ENCODE data around the gene NCOA3. TPM values are rescaled to one million over a fixed set of nuclear protein-coding genes. Genes with fewer than 3 reads are reported as not detected.

Gene NCOA3
- polyA plus RNA-seq, 3 donors = 5.3 to 8.2 (median 8.2) TPM

DNA sequence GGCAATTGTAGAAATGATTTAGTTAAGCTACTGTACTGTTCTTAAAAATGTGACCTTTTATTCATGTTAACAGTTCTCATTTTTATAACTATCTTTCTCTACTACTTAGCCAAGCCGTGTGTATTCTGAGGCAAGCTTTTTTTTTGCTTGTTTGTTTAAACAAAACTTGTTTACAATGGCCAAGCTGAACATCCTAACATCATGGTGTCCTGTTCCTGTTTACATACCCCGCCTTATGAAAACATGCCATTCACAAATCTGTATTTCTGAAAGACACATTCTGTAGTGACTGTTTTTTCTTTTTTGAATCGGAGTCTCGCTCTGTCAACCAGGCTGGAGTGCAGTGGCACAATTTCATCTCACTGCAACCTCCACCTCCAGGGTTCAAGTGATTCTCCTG, 140.9 kb downstream of the NCOA3 start:
- 93 to 94% (median 93%) methylated on average over 4 of the region's 4 CpGs for WGBS, 3 donors
- H3K27ac ChIP-seq (ENCODE audit: low read depth, low read length) = no peak overlapping the region

DNA sequence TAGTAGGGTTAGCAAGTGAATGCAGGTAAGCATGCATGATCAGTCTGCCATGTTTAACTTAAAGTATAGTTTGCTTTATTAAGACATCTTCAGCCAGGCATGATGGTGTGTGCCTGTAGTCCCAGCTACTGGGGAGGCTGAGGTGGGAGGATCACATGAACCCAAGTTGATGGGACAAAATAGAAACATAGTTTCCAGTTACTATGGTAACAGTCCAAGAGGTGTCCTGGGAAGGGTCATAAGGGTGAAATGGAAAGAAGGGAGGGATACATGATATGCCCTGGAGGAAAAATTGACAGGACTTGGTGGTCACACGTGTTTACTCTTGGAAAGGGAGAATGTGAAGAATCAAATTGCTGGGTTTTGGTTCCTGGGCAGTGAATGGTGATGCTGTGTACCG, 143.9 kb downstream of the NCOA3 start:
- H3K27ac ChIP-seq (ENCODE audit: low read depth, low read length) = no peak overlapping the region
- 75 to 96% (median 87%) methylated on average over 2 of the region's 2 CpGs for WGBS, 3 donors

DNA sequence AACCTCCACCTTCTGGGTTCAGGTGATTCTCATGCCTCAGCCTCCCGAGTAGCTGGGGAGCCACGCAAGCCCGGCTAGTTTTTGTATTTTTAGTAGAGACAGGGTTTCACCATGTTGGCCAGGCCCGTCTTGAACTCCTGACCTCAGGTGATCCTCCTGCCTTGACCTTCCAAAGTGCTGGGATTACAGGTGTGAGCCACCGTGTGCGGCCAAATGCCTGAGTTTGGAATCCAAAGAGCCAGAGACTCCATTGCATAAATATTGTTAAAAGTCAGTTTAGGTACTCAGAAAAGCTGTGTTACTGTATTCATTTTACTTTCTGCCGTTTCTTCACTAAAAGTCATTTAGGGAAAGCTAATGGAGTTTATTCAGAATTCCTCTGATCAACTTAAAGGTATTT, 146.3 kb downstream of the NCOA3 start:
- WGBS, 3 donors = 92 to 95% (median 92%) methylated on average over 7 of the region's 7 CpGs
- H3K27ac ChIP-seq (ENCODE audit: low read depth, low read length) = no peak overlapping the region

DNA sequence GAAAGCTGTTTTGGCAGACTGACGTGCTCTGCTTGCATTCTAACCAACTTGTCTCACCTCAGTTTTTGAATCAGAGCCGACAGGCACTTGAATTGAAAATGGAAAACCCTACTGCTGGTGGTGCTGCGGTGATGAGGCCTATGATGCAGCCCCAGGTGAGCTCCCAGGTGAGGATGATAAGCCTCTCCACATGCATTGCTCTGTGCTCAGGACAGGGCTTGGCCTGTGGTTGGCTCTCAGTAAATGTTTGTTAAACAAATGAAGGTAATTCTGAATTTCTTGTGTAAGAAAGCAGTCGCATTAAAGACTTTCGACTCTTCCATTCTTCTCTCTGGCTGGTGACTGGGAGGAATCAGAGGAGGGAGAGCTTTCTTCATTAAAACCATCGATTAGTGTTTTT, 147.3 kb downstream of the NCOA3 start:
- no peak overlapping the region for H3K27ac ChIP-seq (ENCODE audit: low read depth, low read length)
- WGBS, 3 donors = 85 to 95% (median 94%) methylated on average over 6 of the region's 6 CpGs

DNA sequence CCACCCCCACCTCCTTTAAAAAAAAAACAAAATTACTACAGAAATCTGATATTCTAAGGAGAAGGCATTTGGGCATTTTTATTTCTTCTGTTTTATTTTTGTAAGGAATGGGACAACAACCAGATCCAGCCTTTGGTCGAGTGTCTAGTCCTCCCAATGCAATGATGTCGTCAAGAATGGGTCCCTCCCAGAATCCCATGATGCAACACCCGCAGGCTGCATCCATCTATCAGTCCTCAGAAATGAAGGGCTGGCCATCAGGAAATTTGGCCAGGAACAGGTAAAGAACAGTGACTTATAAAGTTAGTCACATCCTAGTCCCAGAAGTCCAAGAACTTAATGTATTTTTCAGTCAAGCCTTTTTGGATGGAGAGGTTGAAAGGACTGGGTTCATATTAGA, 150.6 kb downstream of the NCOA3 start:
- no peak overlapping the region for H3K27ac ChIP-seq (ENCODE audit: low read depth, low read length)
- WGBS, 3 donors = 73 to 85% (median 83%) methylated on average over 3 of the region's 3 CpGs

DNA sequence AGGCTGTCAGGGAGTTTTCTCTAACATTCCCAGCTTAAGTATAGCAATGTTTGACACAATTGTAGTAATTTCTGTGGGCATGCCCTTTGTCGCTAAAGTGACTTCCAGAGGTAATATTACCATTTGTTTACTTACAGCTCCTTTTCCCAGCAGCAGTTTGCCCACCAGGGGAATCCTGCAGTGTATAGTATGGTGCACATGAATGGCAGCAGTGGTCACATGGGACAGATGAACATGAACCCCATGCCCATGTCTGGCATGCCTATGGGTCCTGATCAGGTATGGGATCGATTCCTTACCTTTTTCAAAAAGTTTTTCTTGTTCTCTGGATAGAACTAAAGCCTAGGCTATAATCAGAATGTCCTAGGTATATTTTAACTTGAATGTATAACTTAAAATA, 151.1 kb downstream of the NCOA3 start:
- 93 to 97% (median 96%) methylated on average over 2 of the region's 2 CpGs for WGBS, 3 donors
- no peak overlapping the region for H3K27ac ChIP-seq (ENCODE audit: low read depth, low read length)

DNA sequence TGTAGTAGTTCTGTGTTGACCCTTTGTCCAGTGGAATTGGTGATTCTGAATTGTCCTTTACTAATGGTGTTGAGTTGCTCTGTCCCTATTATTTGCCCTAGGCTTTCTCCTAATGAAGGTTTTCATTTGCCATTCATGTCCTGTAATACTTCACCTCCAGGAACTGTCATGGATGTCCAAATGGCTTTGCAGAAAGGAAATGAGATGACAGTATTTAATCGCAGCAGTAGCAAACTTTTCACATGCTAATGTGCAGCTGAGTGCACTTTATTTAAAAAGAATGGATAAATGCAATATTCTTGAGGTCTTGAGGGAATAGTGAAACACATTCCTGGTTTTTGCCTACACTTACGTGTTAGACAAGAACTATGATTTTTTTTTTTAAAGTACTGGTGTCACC, 152.2 kb downstream of the NCOA3 start:
- WGBS, 3 donors = 60 to 76% (median 63%) methylated on average over 2 of the region's 2 CpGs

DNA sequence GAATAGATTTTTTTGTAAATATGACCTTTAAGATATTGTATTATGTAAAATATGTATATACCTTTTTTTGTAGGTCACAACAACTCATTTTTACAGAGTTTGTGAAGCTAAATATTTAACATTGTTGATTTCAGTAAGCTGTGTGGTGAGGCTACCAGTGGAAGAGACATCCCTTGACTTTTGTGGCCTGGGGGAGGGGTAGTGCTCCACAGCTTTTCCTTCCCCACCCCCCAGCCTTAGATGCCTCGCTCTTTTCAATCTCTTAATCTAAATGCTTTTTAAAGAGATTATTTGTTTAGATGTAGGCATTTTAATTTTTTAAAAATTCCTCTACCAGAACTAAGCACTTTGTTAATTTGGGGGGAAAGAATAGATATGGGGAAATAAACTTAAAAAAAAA, 152.7 kb downstream of the NCOA3 start:
- 92 to 96% (median 94%) methylated on average over 1 of the region's 1 CpG for WGBS, 3 donors
- H3K27ac ChIP-seq (ENCODE audit: low read depth, low read length) = no peak overlapping the region

More for the DNA sequence above, 152.2 kb downstream of the NCOA3 start:
- H3K27ac ChIP-seq (ENCODE audit: low read depth, low read length) = no peak overlapping the region

DNA sequence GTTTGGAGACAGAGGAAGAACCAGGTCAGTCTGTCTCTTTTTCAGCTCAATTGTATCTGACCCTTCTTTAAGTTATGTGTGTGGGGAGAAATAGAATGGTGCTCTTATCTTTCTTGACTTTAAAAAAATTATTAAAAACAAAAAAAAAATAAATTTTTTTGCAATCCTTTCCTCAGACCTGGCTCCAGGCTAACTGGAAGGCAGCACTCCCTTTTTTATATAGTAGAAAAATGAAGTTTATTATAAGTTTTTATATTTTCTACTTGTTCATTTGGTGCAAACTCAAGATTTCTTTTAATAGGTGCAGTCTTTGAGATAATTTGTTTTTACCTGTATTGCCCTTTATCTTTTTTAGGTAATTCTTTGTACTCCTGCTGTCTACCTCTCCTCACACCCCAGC, 153.9 kb downstream of the NCOA3 start:
- no peak overlapping the region for H3K27ac ChIP-seq (ENCODE audit: low read depth, low read length)

DNA sequence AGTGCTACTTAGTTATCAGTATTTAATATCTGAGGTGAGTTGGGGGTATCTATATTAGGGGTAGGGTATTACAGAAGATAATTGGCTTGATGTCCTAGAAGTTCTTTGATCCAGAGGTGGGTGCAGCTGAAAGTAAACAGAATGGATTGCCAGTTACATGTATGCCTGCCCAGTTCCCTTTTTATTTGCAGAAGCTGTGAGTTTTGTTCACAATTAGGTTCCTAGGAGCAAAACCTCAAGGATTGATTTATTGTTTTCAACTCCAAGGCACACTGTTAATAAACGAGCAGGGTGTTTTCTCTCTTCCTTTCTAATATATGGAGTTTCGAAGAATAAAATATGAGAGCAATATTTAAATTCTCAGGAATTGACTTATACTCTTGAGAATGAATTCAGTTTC, 154.6 kb downstream of the NCOA3 start:
- H3K27ac ChIP-seq (ENCODE audit: low read depth, low read length) = no peak overlapping the region
- WGBS, 3 donors = 50 to 82% (median 55%) methylated on average over 2 of the region's 2 CpGs

DNA sequence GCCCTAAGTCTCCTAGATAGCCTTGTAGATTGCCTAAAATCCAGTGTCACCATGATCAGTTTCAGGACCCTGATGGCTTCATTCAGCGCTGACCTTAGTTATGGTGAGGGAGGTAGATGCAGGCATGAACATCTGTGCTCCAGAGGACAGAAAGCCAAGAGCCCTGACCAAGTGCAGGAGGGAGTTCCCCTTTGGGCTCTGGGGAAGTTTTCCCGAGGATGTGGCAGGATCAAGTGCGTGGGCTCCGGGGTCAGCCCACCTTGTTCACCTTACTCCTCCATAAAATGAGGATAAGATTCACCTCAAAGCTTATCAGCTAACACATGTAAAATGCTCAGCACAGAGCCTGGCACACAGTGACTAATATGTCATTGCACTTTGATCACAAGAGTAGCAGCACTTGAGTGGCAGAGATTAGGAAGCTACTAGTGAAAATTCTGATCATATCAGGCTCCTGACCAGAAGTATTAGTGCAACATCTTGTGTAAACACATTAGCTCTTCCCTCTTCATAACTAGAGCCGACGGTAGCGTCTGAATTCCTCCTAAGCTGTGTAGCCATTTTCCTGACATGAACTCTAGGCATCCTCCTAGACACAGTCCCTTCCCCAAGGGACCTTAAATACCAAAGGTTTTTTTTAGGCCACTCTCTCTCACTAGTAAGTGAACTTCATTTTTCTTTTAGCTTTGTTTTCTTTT, 158.4 kb downstream of the NCOA3 start:
- WGBS, 3 donors = 64 to 68% (median 67%) methylated on average over 7 of the region's 7 CpGs
- no peak overlapping the region for H3K27ac ChIP-seq (ENCODE audit: low read depth, low read length)

DNA sequence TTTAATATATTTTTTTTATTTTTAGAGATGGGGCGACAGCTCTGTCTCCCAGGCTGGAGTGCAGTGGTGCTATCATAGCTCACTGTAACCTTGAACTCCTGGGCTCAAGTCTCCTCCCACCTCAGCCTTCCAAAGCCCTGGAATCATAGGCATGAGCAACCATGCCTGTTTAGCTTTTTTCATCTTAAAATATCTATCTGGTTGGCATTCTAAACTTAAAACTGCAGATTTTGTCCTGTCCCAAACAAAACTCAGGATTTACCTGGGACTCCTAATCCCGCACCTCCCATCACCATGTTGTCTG, 158.9 kb downstream of the NCOA3 start:
- H3K27ac ChIP-seq (ENCODE audit: low read depth, low read length) = no peak overlapping the region
- 79 to 91% (median 86%) methylated on average over 2 of the region's 2 CpGs for WGBS, 3 donors

DNA sequence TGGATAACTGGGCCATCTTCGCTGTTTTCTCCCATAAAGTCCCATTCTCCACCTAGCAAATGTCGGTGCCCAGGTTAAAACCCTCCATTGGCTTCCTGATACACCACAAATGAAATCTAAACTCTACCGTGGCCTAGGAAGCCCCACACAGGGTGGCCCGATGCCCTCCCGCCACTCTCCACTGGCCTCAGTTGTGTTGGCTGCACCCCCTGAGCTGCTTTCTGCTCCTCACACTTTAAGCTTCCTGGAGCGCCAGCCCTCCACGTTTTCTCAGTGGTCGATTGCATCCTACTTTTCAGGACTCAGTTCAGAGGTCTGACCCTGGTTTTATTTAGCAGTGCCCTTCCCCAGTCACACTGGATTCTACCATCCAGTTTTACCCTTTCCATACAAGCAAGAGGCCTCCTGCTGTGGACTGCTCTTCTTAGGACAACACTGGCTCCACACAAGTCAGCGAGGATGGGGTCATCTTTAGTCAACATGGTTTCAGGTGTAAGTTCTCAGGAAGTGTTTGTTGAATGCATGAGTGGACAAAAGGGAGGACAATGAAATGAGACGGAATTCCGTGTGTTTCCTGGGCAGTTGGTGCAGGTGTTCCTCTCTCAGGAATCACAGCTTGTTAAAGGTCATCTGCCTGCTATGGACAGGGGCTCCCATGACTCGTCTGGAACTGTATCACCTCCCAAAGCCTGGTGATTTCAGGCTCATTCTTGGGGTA, 159.5 kb downstream of the NCOA3 start:
- 79 to 86% (median 85%) methylated on average over 12 of the region's 12 CpGs for WGBS, 3 donors
- H3K27ac ChIP-seq (ENCODE audit: low read depth, low read length) = no peak overlapping the region

DNA sequence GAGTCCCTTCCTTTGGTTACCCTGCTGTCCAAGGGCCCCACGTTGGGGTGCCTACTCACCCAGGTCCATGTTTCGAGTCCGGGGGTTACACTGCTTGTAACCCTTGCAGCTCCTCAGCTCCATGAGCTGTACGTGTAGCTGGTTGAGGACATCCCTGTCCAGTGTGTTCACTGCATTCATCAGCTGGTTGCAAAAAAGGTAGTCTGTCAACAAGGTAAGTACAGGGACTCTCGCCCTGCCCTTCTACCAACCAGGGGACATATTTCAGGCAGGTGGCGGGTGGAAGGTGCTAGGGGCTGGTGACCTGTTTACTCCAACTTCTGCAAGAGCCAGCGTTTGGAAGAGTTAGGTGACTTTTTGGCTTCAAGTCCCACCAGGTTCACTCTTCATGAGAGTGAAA, 160.0 kb downstream of the NCOA3 start:
- 87 to 93% (median 87%) methylated on average over 7 of the region's 7 CpGs for WGBS, 3 donors
- H3K27ac ChIP-seq (ENCODE audit: low read depth, low read length) = no peak overlapping the region

DNA sequence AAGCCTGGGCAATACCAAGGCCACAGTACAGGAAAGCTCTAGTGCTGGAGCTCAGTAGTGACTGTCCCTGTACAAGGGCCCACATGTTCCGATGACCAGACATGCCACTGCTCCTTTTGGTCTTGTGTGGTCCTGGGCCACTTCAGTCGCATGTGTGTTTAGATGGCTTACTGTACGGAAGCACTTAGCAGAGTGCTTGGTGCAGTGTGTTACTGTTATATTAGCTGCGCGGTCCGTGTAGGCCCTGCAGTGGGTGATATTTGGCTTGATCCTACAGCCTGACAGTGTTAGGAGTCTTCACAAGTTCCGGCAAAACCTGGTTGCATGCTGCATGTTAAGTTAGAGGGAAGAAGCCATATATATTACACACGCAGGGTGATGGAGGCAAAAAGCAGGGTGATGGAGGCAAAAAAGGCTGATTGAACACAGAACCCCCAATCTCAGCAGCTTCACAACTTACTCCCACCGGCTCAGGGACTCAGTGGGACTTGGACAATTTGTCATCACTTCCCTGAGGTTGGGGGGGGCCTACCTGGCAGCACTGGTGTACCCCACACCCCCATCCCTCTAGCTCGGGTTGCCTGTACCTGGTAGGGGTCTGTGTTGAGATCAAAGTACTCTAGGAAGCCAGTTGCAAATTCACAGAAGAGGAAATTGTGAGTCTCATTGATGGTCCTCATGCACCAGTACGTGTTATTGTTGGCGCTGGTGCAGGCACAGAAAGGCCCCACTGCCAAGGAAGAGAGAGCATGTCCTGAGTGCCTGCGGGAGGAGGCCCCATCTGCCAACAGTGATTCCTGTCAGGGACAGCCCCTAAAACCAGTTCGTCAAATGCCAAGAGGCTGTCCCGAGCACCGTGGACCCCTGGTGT, 161.0 kb downstream of the NCOA3 start:
- 89 to 93% (median 89%) methylated on average over 15 to 16 of the region's 16 CpGs for WGBS, 3 donors

DNA sequence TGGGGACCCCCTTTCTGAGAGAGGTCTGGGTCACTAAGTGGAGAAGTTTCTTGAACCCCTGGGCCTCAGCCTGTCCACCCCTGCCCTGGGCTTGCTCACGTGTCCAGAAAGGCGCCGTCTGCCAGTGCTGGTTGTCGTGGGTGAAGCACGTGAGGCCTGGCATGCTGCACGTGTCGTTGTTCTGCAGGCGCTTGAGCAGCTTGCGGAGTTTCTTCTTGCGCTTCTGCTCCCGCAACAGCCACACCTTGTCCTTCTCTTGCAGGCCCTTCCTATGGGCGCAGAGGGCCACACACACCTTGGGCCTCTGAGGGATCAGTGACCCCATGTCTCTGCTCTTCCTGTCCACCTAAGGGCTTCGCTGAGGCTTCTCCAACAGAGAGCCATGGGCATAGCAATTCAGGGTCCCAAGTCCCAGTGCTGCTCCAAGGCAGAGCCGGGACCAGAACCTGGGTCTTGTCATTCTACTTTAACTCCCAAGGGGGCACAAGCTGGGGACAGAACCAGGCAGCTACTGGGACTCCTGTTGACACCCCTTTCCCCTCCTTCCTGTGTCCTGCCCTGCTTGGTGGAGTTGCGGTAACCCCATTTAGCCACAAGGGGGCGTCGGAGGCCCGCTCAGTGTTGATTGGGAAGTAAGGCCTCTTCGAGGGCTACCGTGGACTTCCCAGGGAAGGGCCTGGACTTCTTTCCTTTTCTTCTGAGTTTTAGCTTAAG, 161.8 kb downstream of the NCOA3 start:
- 52 to 59% (median 58%) methylated on average over 20 of the region's 20 CpGs for WGBS, 3 donors
- no peak overlapping the region for H3K27ac ChIP-seq (ENCODE audit: low read depth, low read length)

More for the DNA sequence above, 161.0 kb downstream of the NCOA3 start:
- no peak overlapping the region for H3K27ac ChIP-seq (ENCODE audit: low read depth, low read length)

DNA sequence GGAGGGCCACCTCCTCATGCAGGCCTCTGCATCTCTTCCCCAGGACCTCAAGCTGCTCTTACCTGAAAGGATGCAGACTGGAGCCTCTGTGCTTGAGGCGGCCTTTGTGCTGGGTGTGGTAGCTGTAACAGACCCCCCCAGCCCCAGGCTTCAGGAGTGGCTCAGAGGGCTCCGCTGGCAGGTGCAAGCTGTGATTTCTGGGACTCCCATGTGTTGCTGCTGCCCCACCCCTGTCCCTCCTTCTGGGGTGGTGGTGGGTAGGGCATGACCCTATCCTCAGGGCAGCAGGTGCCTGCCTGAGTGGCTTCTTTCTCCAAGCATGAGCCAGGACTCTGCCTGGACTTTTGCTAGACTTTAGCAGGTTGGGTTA, 162.4 kb downstream of the NCOA3 start:
- WGBS, 3 donors = 84 to 87% (median 84%) methylated on average over 2 of the region's 2 CpGs
- no peak overlapping the region for H3K27ac ChIP-seq (ENCODE audit: low read depth, low read length)

DNA sequence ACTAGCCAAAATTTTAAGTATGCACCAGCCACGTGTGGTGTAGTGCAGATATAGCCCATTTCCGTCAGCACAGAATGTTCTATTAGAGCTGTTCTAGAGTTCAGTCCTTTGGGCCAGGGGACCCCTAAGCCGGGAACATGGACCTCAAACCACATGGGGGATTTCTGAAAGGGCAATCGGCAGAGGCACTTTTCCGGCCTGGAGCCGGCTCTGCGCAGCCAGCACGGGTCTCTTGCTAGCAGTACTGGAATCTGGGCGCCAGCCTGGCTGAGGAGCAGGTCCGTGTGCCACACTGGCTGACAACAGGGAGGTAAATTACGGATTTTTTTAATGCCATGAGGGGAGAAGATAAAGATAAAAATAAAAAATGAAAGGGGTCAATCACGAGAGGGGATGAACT, 163.1 kb downstream of the NCOA3 start:
- no peak overlapping the region for H3K27ac ChIP-seq (ENCODE audit: low read depth, low read length)
- 88 to 92% (median 92%) methylated on average over 12 of the region's 12 CpGs for whole genome bisulfite sequencing, 3 donors
